Measurements from ENCODE around the gene LFNG. TPM values are rescaled to one million over a fixed set of nuclear protein-coding genes. Genes with fewer than 3 reads are reported as not detected.
"Not testable (repeated sequence)": the region's sequence is repeated elsewhere in the genome, so short reads cannot be mapped to it uniquely, and the experiment has no call there.

LFNG gene
- total RNA-seq, 2 donors from 2014 or later = 15.2 to 16.5 TPM

DNA sequence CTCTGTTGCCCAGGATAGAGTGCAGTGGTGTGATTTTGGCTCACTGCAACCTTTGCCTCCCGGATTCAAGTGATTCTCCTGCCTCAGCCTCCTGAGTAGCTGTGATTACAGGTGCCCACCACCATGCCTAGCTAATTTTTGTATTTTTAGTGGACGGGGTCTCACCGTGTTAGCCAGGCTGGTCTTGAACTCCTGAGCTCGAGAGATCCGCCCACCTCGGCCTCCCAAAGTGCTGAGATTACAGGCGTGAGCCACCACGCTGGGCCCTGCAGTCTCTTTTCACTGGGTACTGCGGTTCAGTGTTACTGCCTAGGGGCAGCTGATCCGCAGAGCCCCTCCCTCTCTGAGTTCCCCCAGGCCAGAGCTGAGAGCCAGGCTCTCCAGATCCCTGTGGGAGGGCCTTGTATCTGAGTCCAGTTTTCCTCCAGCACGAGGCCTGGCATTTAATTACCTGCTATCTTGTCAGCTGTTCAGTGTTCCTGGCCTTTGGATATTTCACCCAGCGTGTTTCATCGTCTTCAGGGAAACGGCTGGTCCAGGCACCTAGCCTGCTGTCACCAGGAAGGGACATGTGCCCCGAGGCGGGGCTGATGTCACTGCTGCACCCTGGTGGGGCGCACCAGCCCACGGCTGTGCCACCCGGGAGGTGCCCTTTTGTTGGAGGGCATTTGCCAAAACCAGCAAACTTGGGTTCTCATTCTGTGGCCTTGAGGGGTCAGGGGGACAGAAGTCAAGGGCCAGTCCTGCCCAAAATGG is 16.5 kb downstream of the LFNG start:
- intact Hi-C loops (cut with DNase I); DNase-seq (ENCODE audit: low spot score): not testable (repeated sequence)

- intact Hi-C loops (cut with DNase I) = no loop called here
- DNase-seq (ENCODE audit: low spot score) = peak; percentile 78
Observed at GRCh38 chr7:2537981-2538851, 18.6 kb downstream of the LFNG start.

DNA sequence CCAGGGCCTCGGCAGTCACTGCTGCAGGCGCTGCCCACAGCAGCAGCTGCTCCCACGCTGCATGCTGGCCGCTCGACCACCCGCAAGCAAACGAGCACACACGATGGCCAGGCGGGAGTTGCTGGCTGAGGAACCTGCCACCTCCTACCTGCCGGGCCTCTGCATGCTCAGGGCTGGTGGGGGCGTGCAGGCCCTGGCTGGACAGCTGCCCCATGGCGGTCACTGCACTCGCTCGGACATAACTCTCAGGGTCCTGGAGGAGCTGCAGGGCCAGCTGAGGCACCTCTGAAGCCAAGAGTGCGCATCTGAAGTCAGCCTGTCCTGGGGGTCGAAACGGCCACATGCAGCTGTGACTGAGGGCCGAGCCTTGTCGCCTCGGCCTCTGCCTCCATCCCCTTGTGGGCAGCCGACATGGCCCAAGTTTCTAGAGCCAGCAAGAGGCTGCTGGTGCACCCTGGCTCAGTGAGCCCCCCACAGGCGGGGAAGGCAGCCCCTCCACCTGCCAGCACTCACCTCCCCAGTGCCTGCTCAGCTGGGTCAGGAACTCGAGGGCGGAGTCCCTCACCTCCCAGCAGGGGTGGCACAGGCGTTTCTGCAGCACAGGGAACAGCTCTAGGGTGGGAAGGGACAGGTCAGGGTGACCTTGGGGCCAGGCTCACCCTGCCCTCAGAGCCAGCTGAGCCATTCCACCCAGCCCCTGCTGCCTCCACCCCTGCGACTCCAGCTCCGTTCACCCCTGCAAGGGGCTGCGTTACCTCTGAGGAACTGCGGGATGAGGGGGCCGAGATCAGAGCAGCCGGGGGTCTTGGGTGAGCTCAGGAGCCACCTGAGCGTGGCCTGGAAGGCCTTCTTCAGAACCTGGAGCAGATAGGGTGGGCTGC is 19.7 kb downstream of the LFNG start:
- intact Hi-C loops (cut with DNase I) = no loop called here
- DNase-seq (ENCODE audit: low spot score) = peak; percentile 72

GRCh38 chr7:2540133-2540532 is 20.6 kb downstream of the LFNG start:
- intact Hi-C loops (cut with DNase I) = no loop called here

DNA sequence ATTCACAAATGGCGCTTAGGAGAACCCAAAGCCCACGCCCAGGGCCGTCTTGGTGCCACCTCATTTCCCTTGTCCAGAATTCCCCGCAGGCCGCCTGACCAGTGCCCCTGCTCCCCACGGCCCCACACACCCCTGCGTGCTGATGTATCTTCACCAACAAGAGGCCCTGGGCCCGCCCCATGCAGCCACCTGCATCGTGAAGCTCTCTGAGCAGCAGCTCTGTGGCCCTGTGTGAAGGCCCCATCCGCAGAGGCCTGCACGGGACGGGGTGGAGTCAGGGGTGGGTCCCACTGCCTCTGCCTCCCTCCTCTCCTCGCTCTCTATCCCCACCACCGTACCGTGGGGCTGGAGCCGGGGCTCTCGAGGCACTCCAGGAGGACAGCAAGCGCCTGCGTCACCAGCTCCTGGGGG is 21.1 kb downstream of the LFNG start:
- intact Hi-C loops (cut with DNase I) = no loop called here
- peak; percentile 69 for DNase-seq (ENCODE audit: low spot score)

More at GRCh38 chr7:2540133-2540532, 20.6 kb downstream of the LFNG start:
- DNase-seq (ENCODE audit: low spot score) = no peak

GRCh38 chr7:2541291-2542010 is 21.9 kb downstream of the LFNG start:
- peak; percentile 71 for DNase-seq (ENCODE audit: low spot score)
- intact Hi-C loops (cut with DNase I) = loop anchor here in 1 of 2 donors (1.0 kb wide), 1 partner anchor 38 kb away; no protein-coding TSS in a partner anchor

DNA sequence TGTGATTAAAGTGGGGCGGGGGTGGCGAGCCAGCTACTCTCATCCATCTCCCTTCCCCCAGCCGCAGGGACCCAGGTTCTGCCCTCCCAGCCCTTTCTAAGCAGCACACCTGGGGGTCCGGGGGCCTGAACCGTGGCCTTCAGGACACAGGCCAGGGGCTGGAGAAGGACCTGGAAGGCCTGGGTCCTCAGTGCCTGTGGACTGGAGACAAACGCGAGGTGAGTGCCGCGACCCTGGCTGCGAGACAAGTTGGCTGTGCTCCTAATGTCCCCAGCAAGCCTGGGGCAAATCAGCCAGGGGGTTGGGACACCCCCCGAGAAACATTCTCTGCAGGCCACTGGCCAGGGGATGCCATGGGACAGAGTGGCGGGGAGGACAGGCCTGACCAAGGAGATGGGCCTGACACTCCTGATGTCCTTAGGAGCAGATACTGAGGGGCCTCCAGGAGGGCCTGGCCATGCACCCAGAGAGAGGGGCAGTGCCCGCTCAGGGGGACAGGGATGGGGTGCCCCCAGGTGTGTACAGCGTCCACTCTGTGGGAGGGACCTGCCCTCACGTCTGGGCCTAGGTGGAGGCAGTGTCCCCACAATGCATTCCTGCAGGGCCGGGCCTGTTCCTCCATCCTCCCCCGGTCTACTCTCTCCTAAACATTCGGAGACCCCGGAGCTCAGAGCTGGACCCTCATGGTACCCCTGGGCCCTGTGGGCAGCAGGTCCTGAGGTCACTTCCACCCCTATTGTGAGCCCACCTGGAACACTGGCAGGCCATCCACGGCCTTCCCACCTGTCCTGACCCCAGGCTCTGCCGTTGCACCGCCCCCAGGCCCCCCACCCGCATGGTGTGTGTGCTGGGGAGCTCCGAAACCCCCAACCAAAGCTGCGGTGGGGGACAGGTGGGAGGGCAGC is 22.7 kb downstream of the LFNG start:
- intact Hi-C loops (cut with DNase I) = loop anchor here in 1 of 2 donors (1.0 kb wide), 1 partner anchor 39 kb away; no protein-coding TSS in a partner anchor
- DNase-seq (ENCODE audit: low spot score) = peak; percentile 76

GRCh38 chr7:2542916-2543871 is 23.6 kb downstream of the LFNG start:
- DNase-seq (ENCODE audit: low spot score) = peak; percentile 63
- intact Hi-C loops (cut with DNase I) = loop anchor here in 1 of 2 donors (1.0 kb wide), 1 partner anchor 40 kb away; no protein-coding TSS in a partner anchor

GRCh38 chr7:2544541-2545188 is 25.1 kb downstream of the LFNG start:
- DNase-seq (ENCODE audit: low spot score) = peak; percentile 63
- intact Hi-C loops (cut with DNase I) = no loop called here

- intact Hi-C loops (cut with DNase I) = no loop called here
- no peak for DNase-seq (ENCODE audit: low spot score)
Observed at GRCh38 chr7:2545746-2546425, 26.3 kb downstream of the LFNG start.

GRCh38 chr7:2546776-2547586 is 27.4 kb downstream of the LFNG start:
- intact Hi-C loops (cut with DNase I) = no loop called here

GRCh38 chr7:2551418-2551817 is 31.8 kb downstream of the LFNG start:
- intact Hi-C loops (cut with DNase I) = loop anchor here in 1 of 2 donors (10.0 kb wide), 1 partner anchor 77 kb away; the partner anchor contains the start of gene GRIFIN
- peak; percentile 35 for DNase-seq (ENCODE audit: low spot score)

More at GRCh38 chr7:2546776-2547586, 27.4 kb downstream of the LFNG start:
- DNase-seq (ENCODE audit: low spot score) = peak; percentile 80

DNA sequence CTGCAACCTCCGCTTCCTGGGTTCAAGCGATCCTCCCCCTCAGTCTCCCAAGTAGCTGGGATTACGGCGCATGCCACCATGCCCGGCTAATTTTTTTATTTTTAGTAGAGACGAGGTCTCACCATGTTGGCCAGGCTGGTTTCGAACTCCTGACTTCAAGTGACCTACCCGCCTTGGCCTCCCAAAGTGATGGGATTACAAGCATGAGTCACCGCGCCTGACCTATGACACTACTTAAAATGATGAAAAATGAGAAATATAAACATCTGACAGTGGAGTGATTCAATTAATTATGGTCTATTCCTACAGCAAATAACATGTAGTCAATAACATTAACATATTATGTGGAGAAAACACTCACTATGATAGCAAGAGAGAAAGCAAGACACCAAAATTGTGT is 33.5 kb downstream of the LFNG start:
- DNase-seq (ENCODE audit: low spot score) = no peak
- intact Hi-C loops (cut with DNase I) = loop anchor here in 1 of 2 donors (10.0 kb wide), 1 partner anchor 78 kb away; the partner anchor contains the start of gene GRIFIN
